B cell (primary cell): ENCODE measurements around the gene RFTN2.

Experiments
- EZH2 ChIP-seq: IDR thresholded peaks from 2 replicates; pipeline ENCODE4 v1.6.1; 2012; ENCODE audit warnings: borderline replicate concordance, low read depth, mild to moderate bottlenecking, moderate library complexity, low read length; ENCODE audit not compliant: insufficient read depth, poor library complexity, severe bottlenecking
- TF ChIP-seq, protein P1 (sequence below): fragments of 200-600 bp; IDR thresholded peaks from one replicate; pipeline ENCODE4 v1.8.0; 2022; ENCODE audit warnings: antibody characterized with exemption, mild to moderate bottlenecking

GRCh38 chr2:197675246-197675645 lies at the start of gene RFTN2:
- no peak for TF ChIP-seq EZH2
- TF ChIP-seq, protein P1, sequence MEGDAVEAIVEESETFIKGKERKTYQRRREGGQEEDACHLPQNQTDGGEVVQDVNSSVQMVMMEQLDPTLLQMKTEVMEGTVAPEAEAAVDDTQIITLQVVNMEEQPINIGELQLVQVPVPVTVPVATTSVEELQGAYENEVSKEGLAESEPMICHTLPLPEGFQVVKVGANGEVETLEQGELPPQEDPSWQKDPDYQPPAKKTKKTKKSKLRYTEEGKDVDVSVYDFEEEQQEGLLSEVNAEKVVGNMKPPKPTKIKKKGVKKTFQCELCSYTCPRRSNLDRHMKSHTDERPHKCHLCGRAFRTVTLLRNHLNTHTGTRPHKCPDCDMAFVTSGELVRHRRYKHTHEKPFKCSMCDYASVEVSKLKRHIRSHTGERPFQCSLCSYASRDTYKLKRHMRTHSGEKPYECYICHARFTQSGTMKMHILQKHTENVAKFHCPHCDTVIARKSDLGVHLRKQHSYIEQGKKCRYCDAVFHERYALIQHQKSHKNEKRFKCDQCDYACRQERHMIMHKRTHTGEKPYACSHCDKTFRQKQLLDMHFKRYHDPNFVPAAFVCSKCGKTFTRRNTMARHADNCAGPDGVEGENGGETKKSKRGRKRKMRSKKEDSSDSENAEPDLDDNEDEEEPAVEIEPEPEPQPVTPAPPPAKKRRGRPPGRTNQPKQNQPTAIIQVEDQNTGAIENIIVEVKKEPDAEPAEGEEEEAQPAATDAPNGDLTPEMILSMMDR = no peak
